Posterior vena cava (tissue), 2 donors: ENCODE data around the gene SLC9A8. TPM values are rescaled to one million over a fixed set of nuclear protein-coding genes. Genes with fewer than 3 reads are reported as not detected.
A peak's percentile ranks its signal among the peaks of the same experiment; 100 is the strongest.

Source experiments
- DNase-seq: peaks from one replicate; pipeline ENCODE4 v3.0.0-alpha.2; 2020; ENCODE audit warnings: low spot score
- intact Hi-C, 2 donors: fragments of 100-400 bp; cut with DNase I; formaldehyde crosslinking; loops; one replicate each; pipeline versions ENCODE4 v1.14.1 to v1.14.2; 2022 to 2023
- total RNA-seq, 2 donors: library from RNA; stranded (reverse); fragmentation: NEBNext Ultra II Directional; extraction: Animal tissue kit (Norgen Biotek cat#: 25700); gene quantifications; one replicate each; pipeline ENCODE4 v1.2.1, GENCODE V29; 2021
- donor health status: DM: yes; HTN: yes; CAD: no.
- donor health status: DM: yes; HTN: yes; CAD: no.

SLC9A8 gene
- total RNA-seq, 2 donors from 2014 or later = 10.4 to 11.8 TPM

- intact Hi-C loops = loop anchor here in 1 of 2 donors (10.0 kb wide), 1 partner anchor 272 kb away; no protein-coding TSS in a partner anchor
- peak; percentile 78 for DNase-seq
Observed at GRCh38 chr20:49886571-49887213, 74.1 kb downstream of the SLC9A8 start.

DNA sequence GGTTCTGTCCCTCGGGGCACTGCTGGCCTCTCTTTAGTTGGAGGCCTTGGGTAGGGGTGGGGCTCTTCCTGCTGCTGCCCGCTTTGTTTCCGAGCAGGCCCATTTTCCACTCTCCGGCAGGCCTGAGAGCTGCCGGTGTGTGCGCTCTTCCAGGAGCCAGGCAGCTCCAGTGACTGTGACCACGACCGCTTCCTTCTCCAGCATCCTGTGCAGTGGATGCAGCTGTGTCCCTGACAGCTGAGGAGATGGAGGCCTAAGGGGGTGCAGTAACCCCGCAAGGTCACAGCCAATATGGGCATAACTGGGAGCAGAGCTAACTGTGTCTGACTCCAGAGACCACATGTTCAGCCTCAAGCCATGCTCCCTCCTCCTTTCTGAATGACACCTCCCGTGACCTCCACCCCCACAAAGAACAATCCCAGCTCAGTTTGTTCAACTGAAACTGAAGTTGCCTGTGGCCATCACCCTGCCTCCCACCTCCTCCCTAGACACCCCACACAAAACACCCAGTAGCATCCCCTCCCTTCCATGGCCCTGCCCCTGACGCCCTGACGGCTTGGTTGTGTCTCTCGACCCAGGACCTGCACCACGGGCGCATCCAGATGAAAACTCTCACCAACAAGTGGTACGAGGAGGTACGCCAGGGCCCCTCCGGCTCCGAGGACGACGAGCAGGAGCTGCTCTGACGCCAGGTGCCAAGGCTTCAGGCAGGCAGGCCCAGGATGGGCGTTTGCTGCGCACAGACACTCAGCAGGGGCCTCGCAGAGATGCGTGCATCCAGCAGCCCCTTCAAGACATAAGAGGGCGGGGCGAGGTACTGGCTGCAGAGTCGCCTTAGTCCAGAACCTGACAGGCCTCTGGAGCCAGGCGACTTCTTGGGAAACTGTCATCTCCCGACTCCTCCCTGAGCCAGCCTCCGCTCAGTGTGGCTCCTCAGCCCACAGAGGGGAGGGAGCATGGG, 74.9 kb downstream of the SLC9A8 start:
- intact Hi-C loops = loop anchor here in 1 of 2 donors (10.0 kb wide), 1 partner anchor 273 kb away; no protein-coding TSS in a partner anchor
- DNase-seq = peak; percentile 75

DNA sequence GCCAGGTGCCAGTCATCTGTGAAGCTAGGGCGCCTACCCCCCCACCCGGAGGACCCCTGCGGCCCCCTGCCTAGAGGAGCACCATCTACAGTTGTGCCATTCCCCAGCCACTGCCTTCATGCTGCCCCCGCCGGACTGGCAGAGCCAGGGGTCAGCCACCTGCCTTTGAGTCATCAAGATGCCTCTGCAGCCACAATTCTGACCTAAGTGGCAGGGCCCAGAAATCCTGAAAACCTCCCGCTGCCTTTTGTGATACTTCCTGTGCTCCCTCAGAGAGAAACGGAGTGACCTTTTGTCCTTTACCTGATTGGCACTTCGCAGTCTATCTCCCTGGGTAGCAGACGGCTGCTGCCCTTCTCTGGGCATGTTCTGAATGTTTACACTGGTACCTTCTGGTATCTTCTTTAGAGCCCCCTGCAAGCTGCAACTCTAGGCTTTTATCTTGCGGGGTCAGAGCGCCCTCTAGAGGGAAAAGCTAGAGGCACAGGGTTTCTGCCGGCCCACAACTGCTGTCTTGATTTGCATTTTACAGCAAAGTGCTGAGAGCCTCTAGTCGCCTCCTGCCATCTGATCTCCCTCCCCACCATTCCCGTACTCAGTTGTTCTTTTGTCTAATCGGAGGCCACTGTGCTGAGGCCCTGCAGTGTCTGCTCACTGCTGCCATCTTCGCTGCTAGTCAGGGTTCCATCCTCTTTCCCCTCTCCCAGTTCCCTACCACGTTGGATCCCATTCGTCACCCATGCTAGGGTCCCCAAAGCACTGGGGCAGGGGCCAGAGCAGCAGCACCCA, 75.8 kb downstream of the SLC9A8 start:
- intact Hi-C loops = loop anchor here in 1 of 2 donors (10.0 kb wide), 1 partner anchor 274 kb away; no protein-coding TSS in a partner anchor
- peak; percentile 86 for DNase-seq

- DNase-seq = peak; percentile 70
- intact Hi-C loops = loop anchor here in 1 of 2 donors (10.0 kb wide), 1 partner anchor 274 kb away; no protein-coding TSS in a partner anchor
Observed at GRCh38 chr20:49889001-49889934, 76.6 kb downstream of the SLC9A8 start.

DNA sequence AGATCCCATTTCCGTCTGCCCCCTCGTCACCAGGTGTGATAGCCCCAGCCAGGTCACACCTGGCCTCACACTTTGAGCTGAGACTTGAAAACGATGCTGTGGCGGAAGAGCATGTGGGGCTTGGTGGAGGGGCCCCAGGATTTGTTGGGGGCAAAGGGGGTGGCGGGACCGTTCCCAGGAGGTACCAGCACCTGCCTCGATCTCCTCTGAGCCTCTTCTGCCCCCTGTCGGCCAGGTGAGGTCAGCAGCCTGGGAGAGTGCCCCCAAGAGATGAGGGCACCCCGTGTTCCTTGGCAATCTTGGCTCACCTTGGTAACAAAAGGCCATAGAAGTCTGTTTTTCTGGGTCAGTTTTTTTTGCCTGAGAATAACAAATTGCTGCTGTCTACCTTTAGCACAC, 77.3 kb downstream of the SLC9A8 start:
- peak; percentile 62 for DNase-seq
- intact Hi-C loops = loop anchor here (10.0 kb wide), 1 partner anchor 275 kb away; no protein-coding TSS in a partner anchor

DNA sequence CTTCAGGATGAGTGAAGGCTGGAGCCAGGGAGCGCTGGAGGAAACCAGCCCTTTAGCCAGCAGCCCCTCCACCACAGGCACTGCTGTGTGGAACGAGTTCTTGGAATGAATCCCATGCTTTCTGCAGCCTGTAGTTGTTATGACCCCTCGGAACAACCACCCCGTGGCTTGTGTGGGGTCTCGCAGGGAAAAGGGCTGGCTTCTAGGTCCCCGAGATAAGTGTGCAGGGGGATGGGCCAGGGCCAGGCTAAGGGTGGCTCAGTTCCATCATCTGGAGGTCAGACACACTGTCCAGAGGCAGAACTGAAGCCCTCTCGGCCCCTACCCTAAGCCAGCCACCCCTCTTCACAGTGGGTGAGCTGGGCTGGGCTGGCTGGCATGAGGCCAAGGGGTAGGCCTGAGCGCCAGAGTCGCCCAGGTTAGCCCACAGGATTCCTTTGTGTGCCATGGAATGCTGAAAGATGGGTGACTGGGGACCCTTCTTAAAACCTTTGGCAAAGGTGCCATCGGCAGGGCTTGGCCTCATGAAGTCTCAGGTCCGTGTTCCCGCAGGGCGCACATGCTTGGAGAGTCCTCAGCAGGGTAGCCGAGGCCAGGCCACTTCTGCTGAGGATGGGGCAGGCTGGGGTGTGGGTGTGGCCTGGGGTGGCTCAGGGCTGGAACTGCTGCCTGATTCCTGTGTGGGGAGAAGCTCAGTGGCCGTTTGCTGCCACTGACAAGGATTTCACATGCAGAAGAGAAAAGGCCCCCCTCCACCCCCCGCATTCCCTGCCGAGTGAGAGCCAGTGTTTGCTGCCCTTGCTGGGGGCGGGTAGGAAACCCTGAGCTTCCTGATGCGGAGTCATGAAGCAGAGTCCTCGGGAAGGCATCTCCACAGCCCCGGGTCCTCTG, 78.1 kb downstream of the SLC9A8 start:
- peak; percentile 75 for DNase-seq
- intact Hi-C loops = loop anchor here in 1 of 2 donors (10.0 kb wide), 1 partner anchor 276 kb away; no protein-coding TSS in a partner anchor

DNA sequence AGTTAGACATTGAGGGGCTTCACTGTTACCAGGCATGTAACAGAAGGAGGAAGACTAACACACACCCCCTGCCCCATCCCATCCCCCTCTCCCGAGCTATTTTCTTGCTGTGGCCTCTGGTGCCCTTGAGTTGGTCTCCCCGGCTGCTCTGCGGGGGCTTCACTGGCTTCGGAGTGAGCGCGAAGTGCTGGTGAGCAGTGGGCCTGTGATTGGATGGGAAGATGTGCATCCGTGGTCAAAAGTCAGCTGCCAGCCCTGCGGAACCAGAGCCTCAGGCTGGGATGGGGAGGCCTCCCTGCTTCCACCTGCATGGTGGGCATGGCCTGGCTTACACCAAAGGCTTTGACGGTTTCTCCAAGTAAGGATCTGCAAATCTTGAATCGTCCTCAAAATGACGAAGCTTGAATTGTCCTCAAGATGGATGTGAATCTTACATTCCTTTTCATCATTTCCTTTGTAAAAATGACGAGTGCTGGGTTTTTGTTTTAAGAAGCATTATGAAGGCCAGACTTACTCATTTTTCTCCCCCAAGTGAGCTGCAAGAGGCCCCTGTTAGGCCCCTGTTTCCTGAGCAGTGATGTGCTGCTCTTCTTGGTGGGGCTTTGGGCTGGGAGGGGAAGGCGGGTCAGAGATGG, 79.0 kb downstream of the SLC9A8 start:
- intact Hi-C loops = loop anchor here in 1 of 2 donors (10.0 kb wide), 1 partner anchor 277 kb away; no protein-coding TSS in a partner anchor
- DNase-seq = peak; percentile 38

DNA sequence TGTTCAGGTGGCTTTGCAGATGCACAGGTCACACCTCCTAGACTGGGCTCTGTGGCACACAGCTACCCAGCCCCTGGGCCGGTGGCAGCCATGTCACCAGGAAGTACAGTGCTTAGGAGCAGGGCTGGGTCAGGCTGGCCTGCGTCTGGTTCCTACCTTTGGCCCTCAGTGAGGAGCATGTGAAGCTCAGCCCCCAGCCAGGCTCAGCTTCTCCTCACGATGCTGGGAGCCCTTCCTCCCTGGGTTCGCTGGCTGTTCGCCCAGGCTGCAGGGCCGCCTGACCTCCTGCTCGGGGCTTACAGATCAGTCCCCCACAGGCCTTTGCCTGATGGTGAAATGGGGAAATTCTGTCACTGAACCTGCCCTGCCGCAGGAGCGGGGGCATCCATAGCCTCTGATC, 79.6 kb downstream of the SLC9A8 start:
- intact Hi-C loops = loop anchor here in 1 of 2 donors (10.0 kb wide), 1 partner anchor 277 kb away; no protein-coding TSS in a partner anchor

DNA sequence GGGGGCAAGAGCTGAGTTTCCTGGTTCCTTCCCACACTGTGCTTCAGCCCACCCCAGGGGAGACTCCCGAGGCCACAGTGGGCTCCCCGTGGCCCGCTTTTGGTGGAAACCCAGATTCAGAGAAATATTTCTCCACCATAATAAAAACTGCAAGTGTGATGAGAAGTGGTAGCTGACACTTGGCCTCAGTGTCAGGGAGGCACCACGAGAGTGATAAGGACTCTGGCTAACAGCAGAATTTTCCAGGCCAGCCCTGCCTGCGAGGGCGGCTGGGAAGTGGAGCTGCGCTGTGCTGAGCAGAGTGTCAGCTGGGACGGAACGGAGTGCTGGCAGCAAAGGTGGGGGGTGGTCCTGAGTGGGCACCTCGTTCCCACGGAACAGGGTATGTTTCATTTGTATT, 80.2 kb downstream of the SLC9A8 start:
- DNase-seq = peak; percentile 77
- intact Hi-C loops = loop anchor here in 1 of 2 donors (10.0 kb wide), 1 partner anchor 278 kb away; no protein-coding TSS in a partner anchor

More for the DNA sequence above, 79.6 kb downstream of the SLC9A8 start:
- DNase-seq = peak; percentile 73

DNA sequence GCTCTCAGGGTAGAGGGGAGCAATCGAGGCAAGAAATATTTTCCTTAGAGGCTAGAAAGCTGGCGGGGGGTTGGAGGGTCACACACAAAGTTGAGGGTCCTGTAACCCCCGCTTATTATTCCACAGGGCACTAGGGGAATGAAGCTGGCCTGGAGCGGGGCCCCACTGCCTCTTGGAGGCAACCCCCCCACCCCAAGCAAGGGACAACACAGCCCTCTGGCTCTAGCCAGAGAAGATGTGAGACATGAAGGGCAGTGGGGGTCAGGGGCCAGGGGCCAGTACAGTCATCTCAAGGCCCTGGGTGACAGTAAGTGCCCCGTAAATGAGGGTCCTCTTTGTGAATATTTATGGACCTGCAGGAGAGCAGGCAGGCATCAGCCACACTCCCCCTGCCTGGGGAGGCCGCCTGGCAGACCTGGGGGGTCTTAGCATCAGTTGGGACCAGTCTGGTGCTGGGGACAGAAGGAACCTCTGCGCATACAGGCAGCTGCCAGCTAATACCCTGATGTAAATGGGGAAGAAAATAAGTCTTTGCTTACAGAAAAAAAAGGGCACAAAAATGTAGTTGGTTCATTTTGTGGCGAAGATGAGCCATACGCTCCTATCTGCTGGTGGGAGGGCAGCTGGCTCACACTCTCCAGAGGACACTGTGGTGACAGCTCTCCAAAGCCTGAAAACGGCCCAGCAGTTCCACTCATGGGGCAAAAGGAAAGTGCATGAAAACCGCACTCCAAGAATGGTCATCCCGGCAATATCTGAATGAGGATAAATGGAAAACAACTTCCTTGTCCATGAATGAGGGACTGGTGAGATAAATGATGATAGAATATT, 80.8 kb downstream of the SLC9A8 start:
- intact Hi-C loops = loop anchor here in 1 of 2 donors (10.0 kb wide), 1 partner anchor 279 kb away; no protein-coding TSS in a partner anchor
- DNase-seq = peak; percentile 65

GRCh38 chr20:49894073-49894470, 81.4 kb downstream of the SLC9A8 start:
- DNase-seq = peak; percentile 50

GRCh38 chr20:49895474-49896093, 83.0 kb downstream of the SLC9A8 start:
- peak; percentile 47 for DNase-seq
- intact Hi-C loops = loop anchor here in 1 of 2 donors (10.0 kb wide), 1 partner anchor 281 kb away; no protein-coding TSS in a partner anchor

More at GRCh38 chr20:49894073-49894470, 81.4 kb downstream of the SLC9A8 start:
- intact Hi-C loops = loop anchor here in 1 of 2 donors (10.0 kb wide), 1 partner anchor 279 kb away; no protein-coding TSS in a partner anchor

DNA sequence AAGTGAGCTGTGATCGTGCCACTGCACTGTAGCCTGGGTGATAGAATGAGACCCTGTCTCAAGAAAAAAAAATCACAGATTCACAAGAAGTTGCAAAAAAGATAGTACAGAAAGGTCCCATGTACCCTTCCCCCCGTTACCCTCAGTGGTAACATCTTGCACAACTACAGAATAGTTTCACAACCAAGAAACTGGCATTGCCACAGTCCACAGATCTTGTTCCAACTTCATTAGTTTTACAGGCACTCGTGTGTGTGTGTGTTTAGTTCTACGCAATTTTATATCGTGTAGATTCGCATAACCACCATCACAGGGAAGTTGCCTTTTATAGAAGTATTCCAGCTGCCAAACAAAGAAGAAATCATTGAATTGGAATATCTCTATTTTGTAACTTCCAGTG, 83.6 kb downstream of the SLC9A8 start:
- DNase-seq = no peak
- intact Hi-C loops = loop anchor here in 1 of 2 donors (10.0 kb wide), 1 partner anchor 281 kb away; no protein-coding TSS in a partner anchor

GRCh38 chr20:49899541-49900383, 87.1 kb downstream of the SLC9A8 start:
- DNase-seq = no peak
- intact Hi-C loops = loop anchor here in 1 of 2 donors (10.0 kb wide), 1 partner anchor 285 kb away; no protein-coding TSS in a partner anchor
